HCT116 (cell line): ENCODE data around the gene SLC8A1. TPM values are rescaled to one million over a fixed set of nuclear protein-coding genes. Genes with fewer than 3 reads are reported as not detected.

Source experiments
- ATAC-seq: fragments of 200-7000 bp; cut with Tn5 transposase; 2 replicates; pipeline ENCODE4 v1.9.1; 2020; ENCODE audit warnings: mild to moderate bottlenecking, moderate library complexity
- BruUV-seq: library from RNA; stranded (reverse); fragments of 400-500 nt; replicated peaks from 2 replicates; lab custom pipeline; 2021; lab: Mats Ljungman, UMichigan
- CTCF ChIA-PET: fragments of 300-600 bp; sonication (Branson Sonifier 250); formaldehyde crosslinking; loops from one replicate; lab custom pipeline; 2021; ENCODE audit warnings: antibody characterized with exemption; lab: Charles Lee
- POLR2A ChIA-PET: fragments of 300-600, 350-600 bp; sonication (Branson Sonifier 250); formaldehyde crosslinking; loops from one replicate; lab custom pipeline; 2021; ENCODE audit warnings: antibody characterized with exemption; lab: Charles Lee
- RAD21 ChIA-PET, 2 experiments: fragments of 300-600 bp; sonication (Branson Sonifier 250); formaldehyde crosslinking; loops; one replicate each; lab custom pipeline; 2023; ENCODE audit warnings: low total read pairs in 2 of 2; ENCODE audit not compliant: uncharacterized antibody in 2 of 2, unreplicated experiment in 2 of 2, low non-redundant PET in 1 of 2; lab: Charles Lee
- DNase-seq: peaks from one replicate; pipeline ENCODE4 v3.0.0-alpha.2; 2010; ENCODE audit warnings: low read depth, low spot score
- H2AFZ ChIP-seq: fragments of 200-600 bp; shearing (Covaris generic), sonication (generic); 2 replicates; pipeline ENCODE4 v1.6.1; 2017; ENCODE audit warnings: low read depth, mixed run types, mixed read lengths, antibody characterized with exemption, low read length; ENCODE audit not compliant: poor library complexity, severe bottlenecking
- H3K27ac ChIP-seq: 2 replicates; pipeline ENCODE4 v1.5.1; 2012; ENCODE audit warnings: low read depth, low read length
- H3K27me3 ChIP-seq: fragments of 200-600 bp; sonication (generic); 2 replicates; pipeline ENCODE4 v1.6.1; 2016; ENCODE audit warnings: mixed run types, low read length, mixed read lengths; ENCODE audit not compliant: insufficient read depth
- H3K36me3 ChIP-seq, 2 experiments: fragments of 200-500 bp in 1 of 2; fragments of 200-600 bp in 1 of 2; sonication (Bioruptor generic) in 1 of 2; sonication (generic) in 1 of 2; 2 replicates each; pipeline versions ENCODE4 v1.5.1 to v1.6.1; 2014 to 2016; ENCODE audit warnings: low read length in 2 of 2, inconsistent platforms in 1 of 2, mixed read lengths in 1 of 2, mixed run types in 1 of 2; ENCODE audit not compliant: insufficient read depth in 2 of 2, control insufficient read depth in 1 of 2
- H3K4me1 ChIP-seq, 2 experiments: fragments of 200-600 bp in 1 of 2; sonication (generic) in 1 of 2; 2 replicates each; pipeline versions ENCODE4 v1.5.1 to v1.6.1; 2012 to 2017; ENCODE audit warnings: low read length in 2 of 2, inconsistent platforms in 1 of 2, mild to moderate bottlenecking in 1 of 2, mixed read lengths in 1 of 2, mixed run types in 1 of 2, moderate library complexity in 1 of 2; ENCODE audit not compliant: insufficient read depth in 2 of 2, control insufficient read depth in 1 of 2
- H3K4me2 ChIP-seq: fragments of 200-600 bp; sonication (generic); 2 replicates; pipeline ENCODE4 v1.6.1; 2017; ENCODE audit warnings: mixed run types, low read length, mixed read lengths
- H3K4me3 ChIP-seq, 2 experiments: fragments of 200-600 bp in 1 of 2; sonication (generic) in 1 of 2; replicated peaks in 1 of 2; 2 replicates each; pipeline ENCODE4 v1.5.1; 2011 to 2016; ENCODE audit warnings: low read length in 2 of 2, control low read depth in 1 of 2, low read depth in 1 of 2, mild to moderate bottlenecking in 1 of 2, mixed read lengths in 1 of 2, mixed run types in 1 of 2
- H3K79me2 ChIP-seq: fragments of 200-600 bp; sonication (generic); 2 replicates; pipeline ENCODE4 v1.6.1; 2017; ENCODE audit warnings: mild to moderate bottlenecking, mixed run types, low read length, moderate library complexity, mixed read lengths; ENCODE audit not compliant: insufficient read depth
- H3K9ac ChIP-seq: fragments of 200-600 bp; sonication (generic); 2 replicates; pipeline ENCODE4 v1.6.1; 2016; ENCODE audit warnings: low read length, mixed read lengths
- H3K9me2 ChIP-seq: fragments of 200-600 bp; sonication (generic), shearing (Covaris generic); 2 replicates; pipeline ENCODE4 v1.6.1; 2017; ENCODE audit warnings: mixed run types, mild to moderate bottlenecking, moderate library complexity; ENCODE audit not compliant: insufficient read depth
- H3K9me3 ChIP-seq, 2 experiments: fragments of 200-500 bp in 1 of 2; fragments of 200-600 bp in 1 of 2; sonication (Bioruptor generic) in 1 of 2; sonication (generic) in 1 of 2; 2 replicates each; pipeline ENCODE4 v1.6.1; 2014 to 2017; ENCODE audit warnings: low read length in 2 of 2, mixed read lengths in 2 of 2, inconsistent platforms in 1 of 2, low read depth in 1 of 2, mild to moderate bottlenecking in 1 of 2, mixed run types in 1 of 2, moderate library complexity in 1 of 2; ENCODE audit not compliant: control insufficient read depth in 1 of 2, insufficient read depth in 1 of 2
- H4K20me1 ChIP-seq: fragments of 200-600 bp; sonication (generic), shearing (Covaris generic); 2 replicates; pipeline ENCODE4 v1.6.1; 2017; ENCODE audit warnings: mixed run types, mild to moderate bottlenecking, moderate library complexity; ENCODE audit not compliant: insufficient read depth
- EZH2 ChIP-seq: fragments of 200-600 bp; sonication (generic); IDR thresholded peaks from 2 replicates; pipeline ENCODE4 v1.6.1; 2017; ENCODE audit warnings: antibody characterized with exemption, mixed run types
- EZH2phosphoT487 ChIP-seq: fragments of 200-600 bp; IDR thresholded peaks from 2 replicates; pipeline ENCODE4 v1.6.1; 2018; ENCODE audit warnings: antibody characterized with exemption, borderline replicate concordance
- FOSL1 ChIP-seq: IDR thresholded peaks from 2 replicates; pipeline ENCODE4 v1.6.1; 2012; ENCODE audit warnings: low read depth
- JUND ChIP-seq: IDR thresholded peaks from 2 replicates; pipeline ENCODE4 v1.6.1; 2012
- POLR2AphosphoS5 ChIP-seq: IDR thresholded peaks from 2 replicates; pipeline ENCODE4 v1.6.1; 2011; ENCODE audit warnings: mild to moderate bottlenecking, low read depth, low read length, moderate library complexity
- YY1 ChIP-seq: IDR thresholded peaks from 2 replicates; pipeline ENCODE4 v1.6.1; 2011; ENCODE audit warnings: low read length, low read depth, moderate library complexity, mild to moderate bottlenecking; ENCODE audit not compliant: insufficient replicate concordance; ENCODE audit errors: extremely low read depth
- ZNF274 ChIP-seq: fragments of 200-500 bp; sonication (Bioruptor generic); IDR thresholded peaks from 2 replicates; pipeline ENCODE4 v1.6.1; 2014; ENCODE audit warnings: mild to moderate bottlenecking, low read depth, low read length, inconsistent platforms
- intact Hi-C: fragments of 100-400 bp; cut with micrococcal nuclease; formaldehyde crosslinking; loops from 2 replicates; pipeline ENCODE4 v1.10.0; 2022
- total RNA-seq: library from RNA; stranded (reverse); gene quantifications from one replicate; pipeline ENCODE4 v1.2.1, GENCODE V29; 2021; ENCODE audit not compliant: unreplicated experiment
- TF ChIP-seq, protein P1 (sequence below), 3 experiments: fragments of 200-600 bp in 1 of 3; sonication (generic) in 1 of 3; IDR thresholded peaks in 2 of 3; conservative IDR thresholded peaks in 1 of 3; 2 replicates each; pipeline ENCODE4 v1.5.1; 2012 to 2017; ENCODE audit warnings: low read depth in 2 of 3, low read length in 2 of 3, antibody characterized with exemption in 1 of 3, borderline replicate concordance in 1 of 3, control low read depth in 1 of 3, mild to moderate bottlenecking in 1 of 3, mixed read lengths in 1 of 3, mixed run types in 1 of 3, moderate library complexity in 1 of 3; ENCODE audit not compliant: insufficient read depth in 1 of 3
- TF ChIP-seq, protein P2 (sequence below): IDR thresholded peaks from 2 replicates; pipeline ENCODE4 v1.6.1; 2012

The SLC8A1 gene
- total RNA-seq, 1 experiment from 2014 or later: 0.07 TPM

GRCh38 chr2:40200366-40200915, 251.4 kb downstream of the SLC8A1 start:
- Histone ChIP-seq H3K27ac (no peak overlapping the region), H3K36me3 (no peaks in the 10 kb centered on the region), H2AFZ (no peak overlapping the region), H3K4me2 (no peak overlapping the region), H3K27me3 (peaks cover 5% of the 10 kb centered on the region; the same call in 1 of the 2 replicates), H3K4me1 (no peaks in the 10 kb centered on the region), H3K9me3 (no peaks in the 10 kb centered on the region), H3K79me2 (no peaks in the 10 kb centered on the region), H3K9ac (no peak overlapping the region), H3K9me2 (no peaks in the 10 kb centered on the region), H3K4me3 (no peak overlapping the region), H4K20me1 (no peaks in the 10 kb centered on the region; the same call in 1 of the 2 replicates)
- intact Hi-C loops: no loop called here
- POLR2A ChIA-PET: no interaction called here
- RAD21 ChIA-PET: no interaction called here
- ATAC-seq (no peak), DNase-seq (no peak)
- CTCF ChIA-PET: interaction anchor here (1.2 kb wide), 1 partner anchor 18 kb away, joined by 3 read pairs; no protein-coding TSS in a partner anchor
- BruUV-seq: no TSS peak
- TF ChIP-seq EZH2 (no peak), ZNF274 (no peak), YY1 (no peak), JUND (no peak), EZH2phosphoT487 (no peak), POLR2AphosphoS5 (no peak), FOSL1 (no peak)
- TF ChIP-seq, protein P1, sequence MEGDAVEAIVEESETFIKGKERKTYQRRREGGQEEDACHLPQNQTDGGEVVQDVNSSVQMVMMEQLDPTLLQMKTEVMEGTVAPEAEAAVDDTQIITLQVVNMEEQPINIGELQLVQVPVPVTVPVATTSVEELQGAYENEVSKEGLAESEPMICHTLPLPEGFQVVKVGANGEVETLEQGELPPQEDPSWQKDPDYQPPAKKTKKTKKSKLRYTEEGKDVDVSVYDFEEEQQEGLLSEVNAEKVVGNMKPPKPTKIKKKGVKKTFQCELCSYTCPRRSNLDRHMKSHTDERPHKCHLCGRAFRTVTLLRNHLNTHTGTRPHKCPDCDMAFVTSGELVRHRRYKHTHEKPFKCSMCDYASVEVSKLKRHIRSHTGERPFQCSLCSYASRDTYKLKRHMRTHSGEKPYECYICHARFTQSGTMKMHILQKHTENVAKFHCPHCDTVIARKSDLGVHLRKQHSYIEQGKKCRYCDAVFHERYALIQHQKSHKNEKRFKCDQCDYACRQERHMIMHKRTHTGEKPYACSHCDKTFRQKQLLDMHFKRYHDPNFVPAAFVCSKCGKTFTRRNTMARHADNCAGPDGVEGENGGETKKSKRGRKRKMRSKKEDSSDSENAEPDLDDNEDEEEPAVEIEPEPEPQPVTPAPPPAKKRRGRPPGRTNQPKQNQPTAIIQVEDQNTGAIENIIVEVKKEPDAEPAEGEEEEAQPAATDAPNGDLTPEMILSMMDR (IDR thresholded peaks at IDR 0.05 in 2 of 3, conservative IDR thresholded peaks at IDR 0.05 in 1 of 3; ENCODE audit: borderline replicate concordance in 1 of 3, insufficient read depth in 1 of 3, low read depth in 2 of 3, low read length in 2 of 3): no peak
- TF ChIP-seq, protein P2, sequence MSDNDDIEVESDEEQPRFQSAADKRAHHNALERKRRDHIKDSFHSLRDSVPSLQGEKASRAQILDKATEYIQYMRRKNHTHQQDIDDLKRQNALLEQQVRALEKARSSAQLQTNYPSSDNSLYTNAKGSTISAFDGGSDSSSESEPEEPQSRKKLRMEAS: no peak
